ENCODE measurements around the gene CTU2.

The CTU2 gene

GRCh38 chr16:88715312-88716190, 9.2 kb downstream of the CTU2 start:
- DNase-seq, result no peak

- no peak for DNase-seq
Observed at GRCh38 chr16:88716201-88716600, 9.9 kb downstream of the CTU2 start.

GRCh38 chr16:88716601-88717001, 10.3 kb downstream of the CTU2 start:
- DNase-seq, result no peak

- no peak for DNase-seq
Observed at GRCh38 chr16:88718178-88718577, 11.9 kb downstream of the CTU2 start.

GRCh38 chr16:88719267-88719932, 13.1 kb downstream of the CTU2 start:
- no peak for DNase-seq

- no peak for DNase-seq
Observed at GRCh38 chr16:88719933-88720296, 13.6 kb downstream of the CTU2 start.

GRCh38 chr16:88720396-88720970, 14.2 kb downstream of the CTU2 start:
- no peak for DNase-seq

- no peak for DNase-seq
Observed at GRCh38 chr16:88721236-88721635, 14.9 kb downstream of the CTU2 start.

- no peak for DNase-seq
Observed at GRCh38 chr16:88721815-88722755, 15.8 kb downstream of the CTU2 start.

GRCh38 chr16:88722784-88723506, 16.6 kb downstream of the CTU2 start:
- DNase-seq, result no peak

- no peak for DNase-seq
Observed at GRCh38 chr16:88723507-88723887, 17.2 kb downstream of the CTU2 start.

GRCh38 chr16:88723911-88724310, 17.6 kb downstream of the CTU2 start:
- no peak for DNase-seq

- DNase-seq, result no peak
Observed at GRCh38 chr16:88724855-88725555, 18.7 kb downstream of the CTU2 start.

GRCh38 chr16:88725609-88726407, 19.5 kb downstream of the CTU2 start:
- no peak for DNase-seq

GRCh38 chr16:88726408-88726749, 20.1 kb downstream of the CTU2 start:
- no peak for DNase-seq

GRCh38 chr16:88726981-88727380, 20.7 kb downstream of the CTU2 start:
- no peak for DNase-seq

- no peak for DNase-seq
Observed at GRCh38 chr16:88727871-88728270, 21.6 kb downstream of the CTU2 start.

GRCh38 chr16:88730632-88731607, 24.6 kb downstream of the CTU2 start:
- no peak for DNase-seq

- DNase-seq, result no peak
Observed at GRCh38 chr16:88731699-88732098, 25.4 kb downstream of the CTU2 start.
